GM12892 (cell line): ENCODE data around the gene RARG.

Experiments
- POLR2A ChIP-seq: IDR thresholded peaks from 2 replicates; pipeline ENCODE4 v1.6.1; 2011; ENCODE audit warnings: low read depth, low read length, control low read depth
- POLR2AphosphoS5 ChIP-seq: IDR thresholded peaks from 2 replicates; pipeline ENCODE4 v1.6.1; 2011; ENCODE audit warnings: low read depth, low read length, control low read depth

- no peak for TF ChIP-seq POLR2AphosphoS5
- no peak for TF ChIP-seq POLR2A
Measured at GRCh38 chr12:53279283-53279869, 47.4 kb upstream of the RARG start.
